ENCODE measurements around the gene CFAP298.

The CFAP298 gene

GRCh38 chr21:32599526-32599925 lies 12.7 kb downstream of the CFAP298 start:
- DNase-seq (ENCODE audit: low read depth in 4 of 4, low spot score in 1 of 4) = no peak

GRCh38 chr21:32599091-32599490 lies 13.1 kb downstream of the CFAP298 start:
- DNase-seq (ENCODE audit: low read depth in 4 of 4, low spot score in 1 of 4) = no peak

GRCh38 chr21:32597205-32597604 lies 15.0 kb downstream of the CFAP298 start:
- DNase-seq (ENCODE audit: low read depth in 4 of 4, low spot score in 1 of 4) = no peak

- no peak for DNase-seq (ENCODE audit: low read depth in 4 of 4, low spot score in 1 of 4)
Measured at GRCh38 chr21:32595431-32595830, 16.7 kb downstream of the CFAP298 start.

GRCh38 chr21:32593690-32594089 lies 18.5 kb downstream of the CFAP298 start:
- DNase-seq (ENCODE audit: low read depth in 4 of 4, low spot score in 1 of 4) = no peak

- no peak for DNase-seq (ENCODE audit: low read depth in 4 of 4, low spot score in 1 of 4)
Measured at GRCh38 chr21:32592929-32593502, 19.2 kb downstream of the CFAP298 start.

- no peak for DNase-seq (ENCODE audit: low read depth in 4 of 4, low spot score in 1 of 4)
Measured at GRCh38 chr21:32590130-32590529, 22.0 kb downstream of the CFAP298 start.

GRCh38 chr21:32587651-32588050 lies 24.5 kb downstream of the CFAP298 start:
- DNase-seq (ENCODE audit: low read depth in 4 of 4, low spot score in 1 of 4) = no peak

GRCh38 chr21:32587120-32587519 lies 25.1 kb downstream of the CFAP298 start:
- no peak for DNase-seq (ENCODE audit: low read depth in 4 of 4, low spot score in 1 of 4)

- DNase-seq (ENCODE audit: low read depth in 4 of 4, low spot score in 1 of 4) = no peak
Measured at GRCh38 chr21:32585970-32586369, 26.2 kb downstream of the CFAP298 start.

- DNase-seq (ENCODE audit: low read depth in 4 of 4, low spot score in 1 of 4) = no peak
Measured at GRCh38 chr21:32585042-32585710, 27.0 kb downstream of the CFAP298 start, which contains the start of gene TCP10L. TCP10L (minus strand) TSS chr21:32585523; CDS start chr21:32584304, 1,219 bp downstream.

GRCh38 chr21:32584472-32584871 lies 27.7 kb downstream of the CFAP298 start:
- DNase-seq (ENCODE audit: low read depth in 4 of 4, low spot score in 1 of 4) = no peak

GRCh38 chr21:32581732-32582131 lies 30.4 kb downstream of the CFAP298 start:
- no peak for DNase-seq (ENCODE audit: low read depth in 4 of 4, low spot score in 1 of 4)

- DNase-seq (ENCODE audit: low read depth in 4 of 4, low spot score in 1 of 4) = no peak
Measured at GRCh38 chr21:32580949-32581348, 31.2 kb downstream of the CFAP298 start.

GRCh38 chr21:32578107-32578691 lies 34.0 kb downstream of the CFAP298 start:
- no peak for DNase-seq (ENCODE audit: low read depth in 4 of 4, low spot score in 1 of 4)

- DNase-seq (ENCODE audit: low read depth in 4 of 4, low spot score in 1 of 4) = no peak
Measured at GRCh38 chr21:32576011-32576410, 36.2 kb downstream of the CFAP298 start.

GRCh38 chr21:32574946-32575925 lies 36.9 kb downstream of the CFAP298 start:
- DNase-seq (ENCODE audit: low read depth in 4 of 4, low spot score in 1 of 4) = no peak

GRCh38 chr21:32572574-32573420 lies 39.4 kb downstream of the CFAP298 start:
- no peak for DNase-seq (ENCODE audit: low read depth in 4 of 4, low spot score in 1 of 4)

GRCh38 chr21:32570456-32570855 lies 41.7 kb downstream of the CFAP298 start:
- DNase-seq (ENCODE audit: low read depth in 4 of 4, low spot score in 1 of 4) = no peak
